ENCODE data around the gene USP11. TPM values are rescaled to one million over a fixed set of nuclear protein-coding genes. Genes with fewer than 3 reads are reported as not detected.

Gene USP11
- total RNA-seq, result 10 to 100 TPM; 23.3 to 44.1 (median 38.2) TPM

GRCh38 chrX:47232803-47233332 is at the start of gene USP11:
Gene USP11, plus strand, starts transcription at chrX:47233009. Its CDS starts 35 bp downstream, at chrX:47233044.
- no peak for DNase-seq (ENCODE audit: extremely low spot score)
- Histone ChIP-seq H3K9me3 (no peaks in the 10 kb centered on the region), H3K36me3 (peaks cover 5 to 19% (median 18%) of the 10 kb centered on the region in 4 donors), H3K27me3 (no peaks in the 10 kb centered on the region), H3K27ac (replicated peaks in 1 of 4) (peak within 1 kb of the TSS; percentile 89 to 96 (median 92)), H3K4me3 (peak within 1 kb of the TSS; percentile 61 to 66 (median 63)), H3K4me1 (peaks cover 0 to 27% (median 16%) of the 10 kb centered on the region in 4 donors)
- WGBS, result 25% methylated on average over 46 of the region's 46 CpGs
- TF ChIP-seq CTCF (IDR thresholded peaks at IDR 0.05) (no peak), POLR2AphosphoS5 (IDR thresholded peaks at IDR 0.05) (peak in 1 of 2 donors; percentile 76), EP300 (IDR thresholded peaks at IDR 0.05) (no peak), POLR2A (IDR thresholded peaks at IDR 0.05; ENCODE audit: low read depth) (peak; percentile 40)
- intact Hi-C loops (cut with DNase I), result no loop called here

GRCh38 chrX:47184486-47184885 is 48.3 kb upstream of the USP11 start:
- WGBS, result 80% methylated on average over 4 of the region's 4 CpGs
- peaks cover 15 to 77% (median 68%) of the 10 kb centered on the region in 4 donors for H3K36me3 ChIP-seq
- peaks cover 3 to 5% (median 3%) of the 10 kb centered on the region in 4 donors for H3K4me1 ChIP-seq
- no peak for DNase-seq (ENCODE audit: extremely low spot score)
- H3K4me3 ChIP-seq, result no peak overlapping the region
- H3K27me3 ChIP-seq, result no peaks in the 10 kb centered on the region
- intact Hi-C loops (cut with DNase I), result no loop called here
- H3K27ac ChIP-seq (replicated peaks in 1 of 4), result no peak overlapping the region
- TF ChIP-seq CTCF (IDR thresholded peaks at IDR 0.05) (no peak), POLR2AphosphoS5 (IDR thresholded peaks at IDR 0.05) (no peak), POLR2A (IDR thresholded peaks at IDR 0.05; ENCODE audit: low read depth) (no peak), EP300 (IDR thresholded peaks at IDR 0.05) (no peak)
- H3K9me3 ChIP-seq, result no peaks in the 10 kb centered on the region

- peaks cover 0 to 2% (median under 1%) of the 10 kb centered on the region in 4 donors for H3K4me1 ChIP-seq
- H3K4me3 ChIP-seq, result no peak overlapping the region
- no peaks in the 10 kb centered on the region for H3K27me3 ChIP-seq
- H3K27ac ChIP-seq (replicated peaks in 1 of 4), result no peak overlapping the region
- DNase-seq (ENCODE audit: extremely low spot score), result no peak
- no peaks in the 10 kb centered on the region for H3K9me3 ChIP-seq
- 88% methylated on average over 12 of the region's 17 CpGs for WGBS
- peaks cover 14 to 69% (median 62%) of the 10 kb centered on the region in 4 donors for H3K36me3 ChIP-seq
- intact Hi-C loops (cut with DNase I), result no loop called here
- TF ChIP-seq POLR2A (IDR thresholded peaks at IDR 0.05; ENCODE audit: low read depth) (no peak), EP300 (IDR thresholded peaks at IDR 0.05) (no peak), CTCF (IDR thresholded peaks at IDR 0.05) (no peak), POLR2AphosphoS5 (IDR thresholded peaks at IDR 0.05) (no peak)
Observed at GRCh38 chrX:47185241-47185640, 47.6 kb upstream of the USP11 start.

GRCh38 chrX:47186096-47186740 is 46.6 kb upstream of the USP11 start:
- no peak for TF ChIP-seq POLR2AphosphoS5 (IDR thresholded peaks at IDR 0.05)
- TF ChIP-seq EP300 (IDR thresholded peaks at IDR 0.05), result no peak
- no peak for TF ChIP-seq POLR2A (IDR thresholded peaks at IDR 0.05; ENCODE audit: low read depth)
- TF ChIP-seq CTCF (IDR thresholded peaks at IDR 0.05), result no peak
- Histone ChIP-seq H3K4me3 (no peak overlapping the region), H3K4me1 (peaks cover 0 to 10% (median 3%) of the 10 kb centered on the region in 4 donors), H3K36me3 (peaks cover 7 to 59% (median 53%) of the 10 kb centered on the region in 4 donors), H3K9me3 (no peaks in the 10 kb centered on the region), H3K27me3 (no peaks in the 10 kb centered on the region), H3K27ac (replicated peaks in 1 of 4) (no peak overlapping the region)
- intact Hi-C loops (cut with DNase I), result no loop called here
- no peak for DNase-seq (ENCODE audit: extremely low spot score)
- WGBS, result 85% methylated on average over 25 of the region's 27 CpGs
